Mesenchymal stem cell (in vitro differentiated cells and primary cell): ENCODE results near the gene AURKA.

Experiments
- DNase-seq: peaks from one replicate; pipeline ENCODE4 v3.0.0-alpha.2; 2013
- H2AFZ ChIP-seq: one replicate; pipeline ENCODE4 v1.6.1; 2013; ENCODE audit warnings: low read depth, mild to moderate bottlenecking, control low read depth, inconsistent platforms, low read length, moderate library complexity
- H2AK5ac ChIP-seq: 2 replicates; pipeline ENCODE4 v1.6.1; 2013; ENCODE audit warnings: low read length, moderate library complexity, mild to moderate bottlenecking, inconsistent platforms; ENCODE audit not compliant: severe bottlenecking
- H2BK120ac ChIP-seq: one replicate; pipeline ENCODE4 v1.6.1; 2013; ENCODE audit warnings: low read depth, mild to moderate bottlenecking, inconsistent platforms, low read length, moderate library complexity
- H2BK12ac ChIP-seq, 2 experiments: one replicate each; pipeline ENCODE4 v1.6.1; 2013; ENCODE audit warnings: inconsistent platforms in 2 of 2, low read length in 2 of 2, mild to moderate bottlenecking in 2 of 2, moderate library complexity in 2 of 2, control low read depth in 1 of 2
- H2BK15ac ChIP-seq: one replicate; pipeline ENCODE4 v1.6.1; 2013; ENCODE audit warnings: mild to moderate bottlenecking, low read depth, inconsistent platforms; ENCODE audit not compliant: poor library complexity, severe bottlenecking
- H2BK5ac ChIP-seq: 2 replicates; pipeline ENCODE4 v1.6.1; 2013; ENCODE audit warnings: low read depth, mild to moderate bottlenecking, low read length, control low read depth, inconsistent platforms; ENCODE audit not compliant: poor library complexity, severe bottlenecking
- H3K14ac ChIP-seq, 2 experiments: one replicate each; pipeline ENCODE4 v1.6.1; 2013; ENCODE audit warnings: inconsistent platforms in 2 of 2, low read length in 2 of 2, control low read depth in 1 of 2, mild to moderate bottlenecking in 1 of 2, moderate library complexity in 1 of 2
- H3K18ac ChIP-seq, 2 experiments: one replicate each; pipeline ENCODE4 v1.6.1; 2013; ENCODE audit warnings: inconsistent platforms in 2 of 2, low read length in 2 of 2, control low read depth in 1 of 2, low read depth in 1 of 2, mild to moderate bottlenecking in 1 of 2
- H3K23ac ChIP-seq, 2 experiments: one replicate each; pipeline ENCODE4 v1.6.1; 2013; ENCODE audit warnings: inconsistent platforms in 2 of 2, low read length in 2 of 2, mild to moderate bottlenecking in 2 of 2, moderate library complexity in 2 of 2, control low read depth in 1 of 2
- H3K27ac ChIP-seq: 2 replicates; pipeline ENCODE4 v1.5.1; 2013; ENCODE audit warnings: mild to moderate bottlenecking, moderate library complexity, low read length, control low read depth, inconsistent platforms; ENCODE audit not compliant: poor library complexity, severe bottlenecking
- H3K27me3 ChIP-seq, 2 experiments: 2 replicates each; pipeline versions ENCODE4 v1.6.1 to v1.7.0; 2013; ENCODE audit warnings: low read length in 2 of 2, mild to moderate bottlenecking in 2 of 2, moderate library complexity in 2 of 2, control low read depth in 1 of 2, inconsistent platforms in 1 of 2; ENCODE audit not compliant: control insufficient read depth in 1 of 2, insufficient read depth in 1 of 2
- H3K36me3 ChIP-seq, 2 experiments: 2 replicates each; pipeline versions ENCODE4 v1.6.1 to v1.7.0; 2013; ENCODE audit warnings: low read length in 2 of 2, control low read depth in 1 of 2, inconsistent platforms in 1 of 2, low read depth in 1 of 2, mild to moderate bottlenecking in 1 of 2; ENCODE audit not compliant: insufficient read depth in 2 of 2, control insufficient read depth in 1 of 2
- H3K4ac ChIP-seq, 2 experiments: one replicate each; pipeline ENCODE4 v1.6.1; 2013; ENCODE audit warnings: inconsistent platforms in 2 of 2, low read length in 2 of 2, mild to moderate bottlenecking in 2 of 2, moderate library complexity in 2 of 2, control low read depth in 1 of 2, low read depth in 1 of 2
- H3K4me1 ChIP-seq: 2 replicates; pipeline ENCODE4 v1.6.1; 2013; ENCODE audit warnings: low read depth, low read length, control low read depth; ENCODE audit not compliant: control insufficient read depth, insufficient read depth
- H3K4me2 ChIP-seq: 2 replicates; pipeline ENCODE4 v1.6.1; 2013; ENCODE audit warnings: low read length, mild to moderate bottlenecking, inconsistent platforms; ENCODE audit not compliant: poor library complexity, severe bottlenecking
- H3K4me3 ChIP-seq, 2 experiments: 2 replicates each; pipeline versions ENCODE4 v1.5.1 to v1.7.0; 2013; ENCODE audit warnings: low read length in 2 of 2, mild to moderate bottlenecking in 2 of 2, control low read depth in 1 of 2, low read depth in 1 of 2; ENCODE audit not compliant: insufficient read depth in 1 of 2
- H3K79me1 ChIP-seq: replicated peaks from 2 replicates; pipeline ENCODE4 v1.6.1; 2013; ENCODE audit warnings: mild to moderate bottlenecking, control low read depth, low read length, inconsistent platforms; ENCODE audit not compliant: poor library complexity, severe bottlenecking
- H3K9ac ChIP-seq: 2 replicates; pipeline ENCODE4 v1.7.0; 2013; ENCODE audit warnings: mild to moderate bottlenecking, low read length, moderate library complexity
- H3K9me3 ChIP-seq: 2 replicates; pipeline ENCODE4 v1.7.0; 2013; ENCODE audit warnings: mild to moderate bottlenecking, low read length; ENCODE audit not compliant: control insufficient read depth
- H4K8ac ChIP-seq: one replicate; pipeline ENCODE4 v1.6.1; 2013; ENCODE audit warnings: inconsistent platforms, mild to moderate bottlenecking, low read length, moderate library complexity
- H4K91ac ChIP-seq: one replicate; pipeline ENCODE4 v1.6.1; 2013; ENCODE audit warnings: mild to moderate bottlenecking, low read length, inconsistent platforms
- WGBS: methylation state at CpG from one replicate; pipeline ENCODE4 v1.1.7; 2013; ENCODE audit warnings: mixed read lengths; 5-methylcytosine and 5-hydroxymethylcytosine counted together

The AURKA gene

GRCh38 chr20:56378386-56378785 lies 13.6 kb downstream of the AURKA start:
- DNase-seq, result no peak
- 97% methylated on average over 2 of the region's 3 CpGs for WGBS

GRCh38 chr20:56376331-56376730 lies 15.7 kb downstream of the AURKA start:
- H2AK5ac ChIP-seq, result no peak overlapping the region
- no peak overlapping the region for H3K18ac ChIP-seq
- H3K9me3 ChIP-seq, result no peaks in the 10 kb centered on the region
- no peak overlapping the region for H2AFZ ChIP-seq
- no peak overlapping the region for H3K9ac ChIP-seq
- no peak overlapping the region for H2BK15ac ChIP-seq
- H3K4me3 ChIP-seq, result no peak overlapping the region
- H3K27me3 ChIP-seq, result no peaks in the 10 kb centered on the region
- WGBS, result 97% methylated on average over 2 of the region's 2 CpGs
- H4K91ac ChIP-seq, result no peak overlapping the region
- DNase-seq, result no peak
- no peak overlapping the region for H3K23ac ChIP-seq
- H3K4ac ChIP-seq, result no peak overlapping the region
- peaks cover 2 to 33% of the 10 kb centered on the region in 2 experiments for H3K36me3 ChIP-seq
- H2BK120ac ChIP-seq, result no peak overlapping the region
- H3K4me2 ChIP-seq, result no peak overlapping the region
- no peak overlapping the region for H2BK5ac ChIP-seq
- peaks cover 19% of the 10 kb centered on the region for H3K79me1 ChIP-seq
- H4K8ac ChIP-seq, result no peak overlapping the region
- H3K27ac ChIP-seq, result no peak overlapping the region
- no peak overlapping the region for H2BK12ac ChIP-seq
- peaks cover 2% of the 10 kb centered on the region for H3K4me1 ChIP-seq
- H3K14ac ChIP-seq, result no peak overlapping the region

More at GRCh38 chr20:56378386-56378785, 13.6 kb downstream of the AURKA start:
- no peak overlapping the region for H3K4me2 ChIP-seq
- no peak overlapping the region for H2BK15ac ChIP-seq
- no peak overlapping the region for H3K4ac ChIP-seq
- no peak overlapping the region for H2BK12ac ChIP-seq
- no peak overlapping the region for H2BK120ac ChIP-seq
- H3K4me1 ChIP-seq, result peaks cover 2% of the 10 kb centered on the region
- peaks cover 8 to 33% of the 10 kb centered on the region in 2 experiments for H3K36me3 ChIP-seq
- no peak overlapping the region for H2BK5ac ChIP-seq
- H3K27me3 ChIP-seq, result no peaks in the 10 kb centered on the region
- H3K4me3 ChIP-seq, result no peak overlapping the region
- H2AK5ac ChIP-seq, result no peak overlapping the region
- no peak overlapping the region for H3K23ac ChIP-seq
- peaks cover 23% of the 10 kb centered on the region for H3K79me1 ChIP-seq
- H2AFZ ChIP-seq, result no peak overlapping the region
- H3K18ac ChIP-seq, result no peak overlapping the region
- no peak overlapping the region for H3K14ac ChIP-seq
- H3K9ac ChIP-seq, result no peak overlapping the region
- H4K91ac ChIP-seq, result no peak overlapping the region
- no peak overlapping the region for H3K27ac ChIP-seq
- H3K9me3 ChIP-seq, result no peaks in the 10 kb centered on the region
- H4K8ac ChIP-seq, result no peak overlapping the region

DNA sequence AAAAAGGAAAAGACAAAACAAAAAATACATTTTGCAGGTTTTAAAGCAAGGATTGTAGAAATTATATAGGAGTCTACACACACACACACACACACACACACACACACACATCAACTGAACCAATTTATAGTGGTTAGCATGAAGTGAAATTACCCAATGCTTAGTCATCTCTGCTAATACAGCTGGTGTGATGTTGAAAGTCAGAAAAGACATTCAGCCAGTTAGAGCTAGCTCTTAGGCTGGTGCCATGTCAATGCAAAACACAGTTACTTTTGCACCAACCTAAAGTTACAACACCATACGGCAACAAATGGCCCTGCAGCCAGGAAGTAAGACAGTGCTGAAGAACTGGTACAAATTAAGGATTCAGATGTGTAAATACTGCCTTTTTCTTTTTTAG lies 18.1 kb downstream of the AURKA start:
- Histone ChIP-seq H3K9ac (peak overlapping the region; percentile 7), H3K23ac (no peak overlapping the region), H3K4me2 (no peak overlapping the region), H3K14ac (no peak overlapping the region), H3K4me3 (no peak overlapping the region), H3K18ac (no peak overlapping the region), H4K8ac (no peak overlapping the region), H2AFZ (no peak overlapping the region), H3K4me1 (peaks cover 2% of the 10 kb centered on the region), H3K79me1 (peaks cover 20% of the 10 kb centered on the region), H3K9me3 (no peaks in the 10 kb centered on the region), H3K27ac (no peak overlapping the region), H3K27me3 (no peaks in the 10 kb centered on the region), H2BK12ac (no peak overlapping the region), H3K36me3 (peaks cover 6 to 42% of the 10 kb centered on the region in 2 experiments), H2AK5ac (no peak overlapping the region), H2BK5ac (no peak overlapping the region), H3K4ac (no peak overlapping the region), H4K91ac (no peak overlapping the region), H2BK15ac (no peak overlapping the region), H2BK120ac (no peak overlapping the region)
- no CpG with 5 or more reads among the region's 1 CpG for WGBS
- DNase-seq, result peak; percentile 96

DNA sequence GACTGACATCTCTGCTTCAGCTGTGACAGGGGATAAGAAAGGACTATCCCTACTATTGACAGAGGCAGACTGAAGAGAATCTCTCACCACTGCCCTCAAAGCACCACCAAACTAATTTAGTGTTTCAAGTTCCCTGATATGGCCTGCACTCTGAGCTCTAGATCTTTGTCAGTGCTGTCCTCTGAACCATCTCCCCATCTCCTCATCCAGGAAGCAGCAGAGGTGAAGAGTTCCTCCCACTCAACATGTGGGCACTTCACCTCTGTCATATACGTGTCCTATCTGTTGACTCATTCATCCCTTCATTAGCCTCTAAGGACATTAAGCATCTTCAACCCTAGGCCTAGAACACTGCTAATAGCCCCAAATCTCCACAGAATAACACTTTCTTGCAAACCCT lies 19.2 kb downstream of the AURKA start:
- no peak overlapping the region for H2BK120ac ChIP-seq
- H3K23ac ChIP-seq, result no peak overlapping the region
- H3K14ac ChIP-seq, result no peak overlapping the region
- H3K27me3 ChIP-seq, result no peaks in the 10 kb centered on the region
- no peak overlapping the region for H4K8ac ChIP-seq
- H3K9me3 ChIP-seq, result no peaks in the 10 kb centered on the region
- no peak overlapping the region for H3K18ac ChIP-seq
- H2BK5ac ChIP-seq, result no peak overlapping the region
- no peak overlapping the region for H3K9ac ChIP-seq
- peaks cover 18% of the 10 kb centered on the region for H3K79me1 ChIP-seq
- no peak overlapping the region for H2AK5ac ChIP-seq
- no peak overlapping the region for H2BK12ac ChIP-seq
- DNase-seq, result no peak
- H3K36me3 ChIP-seq, result peaks cover 6 to 42% of the 10 kb centered on the region in 2 experiments
- no peak overlapping the region for H2AFZ ChIP-seq
- peaks cover 2% of the 10 kb centered on the region for H3K4me1 ChIP-seq
- H3K27ac ChIP-seq, result no peak overlapping the region
- H3K4ac ChIP-seq, result no peak overlapping the region
- H4K91ac ChIP-seq, result no peak overlapping the region
- H3K4me2 ChIP-seq, result no peak overlapping the region
- H3K4me3 ChIP-seq, result no peak overlapping the region
- no peak overlapping the region for H2BK15ac ChIP-seq
- 76% methylated on average over 1 of the region's 1 CpG for WGBS
